Dedifferentiated amniotic fluid mesenchymal stem cell (primary cell): ENCODE data around the gene C10orf105.

Source experiments
- DNase-seq: peaks from one replicate; pipeline ENCODE4 v3.0.0-alpha.2; 2016; ENCODE audit errors: extremely low spot score

The C10orf105 gene

DNA sequence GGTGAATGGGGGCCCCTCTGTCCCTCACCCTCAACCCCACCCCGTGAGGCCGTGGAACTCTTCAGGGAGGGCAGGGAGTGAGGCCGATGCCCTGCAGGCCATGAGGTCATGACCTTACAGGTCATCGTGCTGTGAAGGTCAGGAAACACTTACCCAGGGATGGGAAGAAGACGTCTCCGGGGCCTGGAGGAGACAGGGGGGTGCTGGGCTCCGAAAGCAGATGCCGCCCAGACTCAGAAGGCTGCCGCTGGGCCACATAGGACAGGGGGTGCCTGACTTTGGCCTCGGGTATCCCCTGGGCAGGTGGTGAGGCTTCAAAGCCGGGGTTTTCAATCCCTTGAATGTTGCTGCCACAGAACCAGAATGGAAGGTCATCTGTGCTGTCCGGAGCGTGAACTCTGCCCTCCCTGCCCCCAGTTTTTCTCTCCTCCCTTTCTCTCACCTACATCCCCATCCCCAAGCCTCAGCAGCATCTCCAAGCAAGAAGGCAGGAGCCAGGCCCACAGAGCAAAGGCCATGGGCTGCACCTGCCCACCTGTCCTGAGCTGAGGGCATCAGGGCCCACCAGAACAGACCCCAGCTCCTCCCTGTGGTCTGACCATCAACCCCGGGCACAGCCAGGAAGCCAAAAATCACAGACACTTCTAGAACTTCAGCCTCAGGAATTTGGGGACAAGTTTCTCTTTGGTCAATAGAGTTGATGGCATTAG lies 32.1 kb upstream of the C10orf105 start:
- DNase-seq: no peak

DNA sequence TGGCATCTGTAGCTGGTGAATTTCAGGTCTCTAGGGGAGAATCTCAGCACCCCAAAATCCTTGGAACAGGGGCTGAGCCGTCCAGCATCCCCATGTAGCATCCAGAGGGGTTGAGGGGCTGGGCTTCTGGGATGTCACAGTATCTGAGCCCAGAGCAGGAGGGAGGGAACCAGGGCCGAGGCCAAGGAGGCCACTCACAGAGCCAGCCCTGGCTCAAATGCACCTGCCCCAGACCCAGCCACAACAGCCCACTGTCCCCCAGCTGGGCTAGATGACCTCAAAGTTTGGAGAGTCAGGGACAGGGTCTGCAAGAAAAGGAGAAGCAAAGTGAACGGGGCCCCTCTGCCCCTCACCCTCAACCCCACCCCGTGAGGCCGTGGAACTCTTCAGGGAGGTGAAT lies 31.4 kb upstream of the C10orf105 start:
- DNase-seq: no peak

DNA sequence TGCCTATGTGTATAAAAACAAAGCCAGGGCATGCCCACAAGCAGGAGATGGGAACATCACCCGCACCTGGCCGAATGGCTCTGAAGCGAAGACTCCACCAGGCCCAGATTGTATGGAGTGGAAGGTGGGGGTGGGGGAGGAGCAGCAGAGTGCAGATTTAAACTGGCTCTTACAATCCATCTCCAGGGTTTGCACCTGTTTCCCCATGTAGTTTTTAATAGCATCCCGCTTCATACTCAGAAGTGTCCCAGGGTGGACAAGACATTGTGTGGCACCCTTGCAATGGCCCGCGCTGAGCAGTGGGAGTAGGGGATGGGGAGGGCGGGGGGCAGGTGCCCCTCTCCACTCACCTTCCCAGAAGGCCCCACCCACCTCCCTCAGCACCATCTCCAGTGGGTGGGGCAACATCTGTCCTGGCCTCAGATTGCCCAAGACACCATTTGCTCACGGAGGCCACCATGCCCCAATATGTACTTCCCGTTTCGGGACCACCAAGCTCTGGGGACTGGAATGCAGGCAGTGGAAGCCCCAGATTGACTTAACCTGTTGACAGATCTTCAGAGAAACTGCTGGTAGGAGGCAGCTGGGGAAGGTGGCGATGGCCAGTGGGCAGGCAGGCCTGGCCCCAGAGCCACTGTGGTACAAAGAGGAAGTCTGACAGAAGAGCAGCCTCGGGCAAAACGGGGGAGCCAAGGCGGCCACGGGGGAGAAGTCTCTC lies 30.7 kb upstream of the C10orf105 start:
- no peak for DNase-seq

DNA sequence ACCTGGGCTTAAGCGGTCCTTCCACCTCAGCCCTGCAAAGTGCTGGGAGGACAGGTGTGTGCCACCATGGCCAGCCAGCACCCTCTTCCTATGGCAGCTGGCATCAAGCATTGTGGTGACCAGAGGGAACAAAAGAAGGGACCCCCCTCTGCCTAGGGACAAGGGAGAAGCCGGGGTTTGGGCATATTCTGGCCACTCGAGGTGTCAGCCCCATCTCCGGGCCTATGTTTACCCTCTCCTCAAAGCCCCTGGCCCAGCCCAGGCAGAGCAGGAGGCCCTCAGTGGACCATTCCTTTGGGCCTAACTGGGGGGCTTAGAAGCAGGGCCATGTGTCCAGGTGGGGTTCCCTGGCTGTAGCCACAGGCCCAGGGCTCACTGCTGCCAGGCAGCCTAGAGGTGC lies 29.8 kb upstream of the C10orf105 start:
- no peak for DNase-seq

- no peak for DNase-seq
These were observed 29.2 kb upstream of the C10orf105 start for GRCh38 chr10:71748671-71749191.

- DNase-seq: no peak
These were observed 28.3 kb upstream of the C10orf105 start for GRCh38 chr10:71747551-71748523.

GRCh38 chr10:71747039-71747531 lies 27.5 kb upstream of the C10orf105 start:
- DNase-seq: no peak

GRCh38 chr10:71746344-71747037 lies 26.9 kb upstream of the C10orf105 start:
- DNase-seq: no peak

- DNase-seq: no peak
These were observed 26.2 kb upstream of the C10orf105 start for GRCh38 chr10:71745664-71746250.

DNA sequence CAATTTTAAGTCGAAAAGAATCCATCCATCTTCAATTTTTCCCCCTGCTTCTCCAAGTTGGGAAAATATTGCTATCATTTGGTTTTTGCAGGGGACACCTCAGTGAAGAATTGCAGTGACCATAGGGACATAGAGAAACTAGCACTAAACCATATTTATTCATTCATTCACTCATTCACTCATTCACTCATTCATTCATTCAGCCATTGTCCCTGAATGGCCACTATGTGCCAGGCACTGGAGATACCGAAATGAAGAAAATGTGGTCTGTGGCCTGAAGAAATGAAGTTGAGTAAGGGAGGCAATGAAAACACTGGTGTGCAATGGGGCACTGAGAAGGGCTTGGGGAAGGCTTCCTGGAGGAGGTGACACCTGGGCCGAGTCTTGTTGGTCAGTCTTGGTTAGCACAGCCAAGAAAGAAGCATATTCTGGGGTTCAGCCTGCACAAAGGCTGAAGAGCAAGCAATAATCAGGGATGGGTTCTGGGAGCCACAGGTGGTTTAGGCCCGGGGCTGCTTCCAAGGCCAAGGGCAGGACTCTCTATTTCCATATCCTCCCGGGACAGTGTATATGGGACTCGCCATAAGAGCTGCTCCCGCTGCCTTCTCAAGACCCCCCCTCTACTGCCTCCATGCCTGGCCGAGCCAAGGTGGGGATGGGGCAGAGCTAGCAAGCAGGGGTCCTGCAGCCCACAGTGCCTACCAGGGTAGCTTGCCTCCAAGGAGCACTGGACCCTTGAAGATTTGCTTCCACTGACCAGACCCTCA lies 25.5 kb upstream of the C10orf105 start:
- no peak for DNase-seq

DNA sequence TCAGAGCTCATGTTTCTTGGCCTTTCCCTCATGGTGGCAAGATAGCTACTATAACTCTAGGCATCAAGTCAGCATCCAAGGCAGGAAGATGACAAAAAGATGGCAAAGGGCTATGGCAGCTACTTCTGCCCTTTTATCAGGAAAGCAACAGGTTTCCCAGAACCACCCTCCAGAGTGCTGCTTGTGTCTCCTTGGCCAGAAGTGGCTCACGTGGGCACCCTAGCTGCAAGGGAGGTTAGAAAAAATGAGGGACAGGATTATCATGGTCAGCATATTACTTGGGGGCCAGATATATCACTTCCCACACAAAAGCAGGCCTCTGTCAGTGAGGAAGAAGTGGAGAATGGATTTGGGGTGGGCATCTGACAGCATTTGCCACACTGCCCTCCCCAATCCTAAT lies 24.3 kb upstream of the C10orf105 start:
- DNase-seq: no peak

DNA sequence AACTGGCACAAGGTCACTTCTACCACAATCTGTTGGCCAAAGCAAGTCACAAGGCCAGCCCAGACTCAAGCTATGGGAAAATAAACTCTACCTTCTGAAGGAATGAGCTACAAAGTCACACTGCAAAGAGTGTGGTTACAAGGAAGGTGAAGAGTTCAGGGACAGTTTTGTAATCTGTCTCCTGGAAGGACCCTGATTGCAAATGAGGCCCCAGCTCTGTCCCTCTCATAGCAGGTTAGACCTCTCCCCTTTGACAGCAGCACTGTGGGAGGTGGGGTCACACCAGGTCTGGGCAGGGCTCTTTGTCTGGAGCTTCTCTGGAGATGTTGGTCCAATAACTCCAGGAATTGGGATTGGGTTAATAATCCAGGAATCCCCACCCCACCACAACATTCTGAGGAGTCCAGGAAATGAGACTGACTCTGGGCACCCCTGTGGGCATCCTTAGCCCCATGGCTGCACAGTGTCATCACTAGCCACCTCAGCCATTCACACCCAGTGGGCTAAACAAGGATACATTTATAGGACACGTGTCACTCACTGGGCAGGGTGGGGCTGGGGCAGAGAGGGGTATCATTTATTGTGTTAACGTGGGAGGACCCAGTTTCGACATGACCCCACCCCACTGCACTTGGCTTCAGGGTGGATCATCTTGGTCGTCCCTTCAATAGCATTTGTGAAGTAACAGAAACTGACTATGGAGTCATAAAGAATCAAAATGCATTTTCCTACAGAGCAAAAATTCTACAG lies 23.7 kb upstream of the C10orf105 start:
- no peak for DNase-seq

DNA sequence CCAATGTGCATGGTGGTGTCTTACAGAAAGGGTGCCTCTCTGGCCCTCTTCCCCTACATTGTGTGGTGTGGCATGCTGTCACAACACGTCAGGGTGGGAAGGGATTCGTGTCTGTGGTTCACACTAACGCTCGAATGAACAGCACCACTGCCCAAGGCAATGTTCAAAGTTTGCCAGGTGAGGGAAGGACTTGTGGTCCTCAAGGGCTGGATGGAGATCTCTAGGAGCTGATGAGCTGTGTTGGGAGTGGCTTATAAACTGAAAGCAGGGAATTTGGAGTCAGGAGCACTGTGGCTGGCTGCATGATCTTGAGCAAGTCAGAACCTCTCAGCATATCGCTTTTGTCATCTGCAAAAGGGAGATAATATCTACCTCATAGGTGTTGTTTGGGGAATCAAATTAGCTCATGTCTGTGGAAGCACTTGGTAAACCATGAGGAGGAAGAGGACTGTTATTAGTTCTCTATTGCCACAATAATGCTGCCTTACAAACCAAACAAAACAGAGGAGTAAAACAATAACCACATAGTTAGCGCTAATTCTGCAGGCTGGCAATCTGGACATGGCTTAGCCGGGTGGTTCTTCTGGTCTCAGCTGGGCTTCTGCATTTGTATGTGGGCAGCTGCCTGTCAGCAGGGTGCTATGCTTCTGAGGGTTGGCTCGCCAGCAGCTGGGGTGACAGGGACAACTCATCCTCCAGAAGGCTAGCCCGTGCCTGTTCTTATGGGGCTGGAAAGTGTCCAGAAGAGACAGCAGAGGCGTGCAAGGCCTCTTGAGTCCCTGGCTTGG lies 22.9 kb upstream of the C10orf105 start:
- DNase-seq: no peak

DNA sequence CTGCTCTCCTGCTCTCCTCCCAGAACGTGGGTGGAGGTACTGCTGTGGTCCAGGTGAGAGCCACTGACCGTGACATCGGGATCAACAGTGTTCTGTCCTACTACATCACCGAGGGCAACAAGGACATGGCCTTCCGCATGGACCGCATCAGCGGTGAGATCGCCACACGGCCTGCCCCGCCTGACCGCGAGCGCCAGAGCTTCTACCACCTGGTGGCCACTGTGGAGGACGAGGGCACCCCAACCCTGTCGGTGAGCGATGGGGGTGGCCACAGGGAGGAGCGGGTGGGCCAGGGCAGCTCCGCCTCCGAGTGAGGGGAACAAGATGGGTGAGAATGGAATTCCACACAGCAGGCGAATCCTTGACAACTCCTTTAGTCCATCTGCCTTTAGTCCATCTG lies 22.1 kb upstream of the C10orf105 start:
- DNase-seq: no peak

DNA sequence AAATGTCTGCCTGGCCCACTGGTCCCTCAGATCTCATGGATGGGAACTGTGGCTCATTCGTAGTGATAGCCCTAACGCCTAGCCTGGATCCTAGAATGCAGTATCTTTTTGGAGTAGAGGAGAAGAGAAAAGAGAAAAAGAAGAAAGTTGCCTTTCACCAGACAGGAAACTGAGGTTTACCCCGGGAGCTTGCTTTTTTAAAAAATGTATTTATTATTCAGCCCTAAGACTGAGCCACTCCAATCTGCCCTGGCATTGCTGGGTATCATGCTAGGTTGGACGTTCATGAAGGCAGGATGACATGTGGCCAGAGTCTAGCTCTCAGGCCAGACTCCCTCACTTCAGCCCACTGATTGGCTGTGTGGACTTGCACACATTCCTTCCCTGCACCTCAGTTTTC lies 21.5 kb upstream of the C10orf105 start:
- DNase-seq: no peak

- no peak for DNase-seq
These were observed 20.6 kb upstream of the C10orf105 start for GRCh38 chr10:71740069-71740653.

DNA sequence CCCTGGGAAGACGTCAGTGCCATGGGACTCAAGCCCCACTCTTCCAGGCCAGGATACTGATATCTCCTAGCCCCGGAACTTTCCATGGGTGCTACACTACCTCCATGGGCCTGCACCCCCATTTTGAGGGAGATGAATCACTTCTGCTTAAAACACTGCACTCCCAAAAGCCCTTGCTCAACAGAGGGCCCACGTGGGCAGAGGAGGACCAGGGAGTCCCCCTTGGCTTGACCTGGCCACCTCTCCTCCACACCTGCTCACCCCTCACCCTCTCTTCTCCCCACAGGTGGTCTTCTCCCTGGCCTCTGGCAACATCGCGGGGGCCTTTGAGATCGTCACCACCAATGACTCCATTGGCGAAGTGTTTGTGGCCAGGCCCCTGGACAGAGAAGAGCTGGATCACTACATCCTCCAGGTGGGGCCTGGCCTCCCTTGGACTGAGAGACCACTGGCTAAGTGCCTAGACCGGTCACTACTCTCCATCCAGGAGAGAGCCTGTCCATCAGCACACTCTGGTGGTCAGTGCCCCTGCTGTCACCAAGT lies 19.9 kb upstream of the C10orf105 start:
- no peak for DNase-seq

GRCh38 chr10:71737834-71738197 lies 18.2 kb upstream of the C10orf105 start:
- no peak for DNase-seq
